Astrocyte of the spinal cord (primary cell): ENCODE data around the gene CCT4.

Source experiments
- DNase-seq: peaks from one replicate; pipeline ENCODE4 v3.0.0; 2011; ENCODE audit warnings: low read depth, low spot score
- H3K4me3 ChIP-seq: 2 replicates; pipeline ENCODE4 v1.5.1; 2011; ENCODE audit warnings: low read depth, mild to moderate bottlenecking, low read length, moderate library complexity
- CTCF ChIP-seq: IDR thresholded peaks from 2 replicates; pipeline ENCODE4 v1.5.1; 2012; ENCODE audit warnings: low read depth, mild to moderate bottlenecking, low read length, inconsistent platforms
- in situ Hi-C: cut with HindIII; loops from 2 replicates; pipeline ENCODE4 v1.10.0; 2017; ENCODE audit warnings: low sequenced_read_pairs

Gene CCT4

GRCh38 chr2:61888267-61889055 is at the start of gene CCT4:
TSS of gene CCT4 (minus strand) at chr2:61888656. CDS start at chr2:61888507, 149 bp downstream.
- in situ Hi-C loops = no loop called here
- peak within 1 kb of the TSS; percentile 100 for H3K4me3 ChIP-seq
- no peak for TF ChIP-seq CTCF
- peak; percentile 86 for DNase-seq

- DNase-seq = no peak
- no peak overlapping the region for H3K4me3 ChIP-seq
- in situ Hi-C loops = no loop called here
- TF ChIP-seq CTCF = no peak
These were observed 49.4 kb upstream of the CCT4 start for GRCh38 chr2:61937886-61938285.

- TF ChIP-seq CTCF = no peak
- no peak for DNase-seq
- in situ Hi-C loops = no loop called here
These were observed 48.6 kb upstream of the CCT4 start for GRCh38 chr2:61937098-61937497.

GRCh38 chr2:61928826-61929461 is 40.5 kb upstream of the CCT4 start:
- in situ Hi-C loops = no loop called here
- TF ChIP-seq CTCF = no peak
- H3K4me3 ChIP-seq = no peak overlapping the region
- DNase-seq = no peak

More at GRCh38 chr2:61937098-61937497, 48.6 kb upstream of the CCT4 start:
- no peak overlapping the region for H3K4me3 ChIP-seq

GRCh38 chr2:61926531-61927477 is 38.3 kb upstream of the CCT4 start:
- TF ChIP-seq CTCF = no peak
- no peak for DNase-seq
- in situ Hi-C loops = no loop called here
- H3K4me3 ChIP-seq = no peak overlapping the region
